T-helper 2 cell (primary cell): ENCODE measurements around the gene PLEKHN1.

Experiments
- DNase-seq, 5 experiments: peaks; one replicate each; pipeline versions ENCODE4 v3.0.0 to v3.0.0-alpha.2; 2012 to 2022

Gene PLEKHN1

DNA sequence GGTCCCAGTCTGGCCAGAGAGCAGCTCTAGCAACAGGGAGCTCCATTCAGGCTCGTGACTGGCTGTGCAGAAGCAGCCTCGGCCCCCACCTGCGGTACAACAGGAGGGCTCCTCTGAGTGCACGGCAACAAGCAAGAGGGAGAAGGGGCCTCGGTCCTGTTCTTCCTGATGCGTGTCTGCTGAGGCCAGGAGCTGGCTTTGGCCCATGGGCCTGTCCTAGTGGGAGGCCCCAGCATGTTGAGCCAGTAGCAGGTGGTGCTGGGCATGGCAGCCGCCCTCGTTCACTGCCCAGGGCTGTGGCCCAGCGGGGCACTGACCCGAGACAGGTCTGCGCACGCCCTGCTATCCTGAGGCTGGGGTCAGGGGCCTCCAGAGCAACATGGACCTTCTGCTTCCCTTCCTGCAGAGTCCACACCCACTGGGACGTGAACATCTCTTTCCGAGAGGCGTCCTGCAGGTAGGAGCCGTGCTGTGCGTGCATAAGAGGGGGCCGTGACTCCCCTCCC, 35.6 kb upstream of the PLEKHN1 start:
- DNase-seq: no peak

DNA sequence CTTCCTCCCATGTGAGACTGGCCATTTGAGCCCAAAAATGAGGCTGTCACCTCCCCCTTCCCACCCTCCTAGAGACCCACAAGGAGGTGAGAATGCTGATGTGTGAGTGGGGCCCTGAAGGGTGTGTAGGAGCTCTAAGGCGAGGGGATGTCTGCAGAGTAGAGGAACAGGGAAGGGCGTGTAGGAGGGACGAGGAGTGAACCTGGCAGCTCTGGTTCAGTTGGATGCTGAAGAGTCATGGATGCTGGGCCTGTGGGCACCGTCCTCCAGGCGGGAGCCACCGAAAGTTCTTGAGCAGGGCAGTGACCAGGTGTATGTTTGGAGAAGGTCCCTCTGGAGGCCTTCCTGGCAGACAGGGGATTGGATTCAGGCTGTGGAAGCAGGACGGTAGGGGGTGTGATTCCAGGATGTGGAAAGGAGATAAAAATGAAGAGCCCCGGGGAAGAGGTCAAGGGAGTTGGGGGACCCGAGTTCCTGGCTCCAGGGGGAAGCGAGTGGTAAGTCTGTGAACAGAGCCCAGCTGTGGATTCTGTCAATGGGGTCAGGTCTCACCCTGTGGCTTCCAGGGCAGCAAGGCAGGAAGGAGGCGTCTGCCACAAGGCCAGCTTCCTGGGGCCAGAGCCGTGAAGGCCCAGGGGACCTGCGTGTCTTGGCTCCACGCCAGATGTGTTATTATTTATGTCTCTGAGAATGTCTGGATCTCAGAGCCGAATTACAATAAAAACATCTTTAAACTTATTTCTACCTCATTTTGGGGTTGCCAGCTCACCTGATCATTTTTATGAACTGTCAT, 34.7 kb upstream of the PLEKHN1 start:
- DNase-seq: no peak

DNA sequence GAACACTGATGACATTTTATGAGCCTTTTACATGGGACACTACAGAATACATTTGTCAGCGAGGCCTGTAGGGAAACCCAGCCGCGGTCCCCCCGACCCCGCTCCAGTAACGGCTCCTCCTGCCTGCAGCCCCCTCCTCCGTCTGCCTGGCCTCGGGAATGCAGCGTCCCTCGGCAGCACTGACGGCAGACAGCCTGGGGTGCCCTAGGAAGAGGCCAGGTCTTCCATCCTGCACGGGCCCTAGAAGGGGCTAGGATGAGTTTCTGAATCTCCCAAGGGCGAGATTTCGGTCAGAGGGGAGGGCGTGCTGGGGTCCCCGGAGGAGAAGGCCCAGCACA, 34.1 kb upstream of the PLEKHN1 start:
- no peak for DNase-seq

DNA sequence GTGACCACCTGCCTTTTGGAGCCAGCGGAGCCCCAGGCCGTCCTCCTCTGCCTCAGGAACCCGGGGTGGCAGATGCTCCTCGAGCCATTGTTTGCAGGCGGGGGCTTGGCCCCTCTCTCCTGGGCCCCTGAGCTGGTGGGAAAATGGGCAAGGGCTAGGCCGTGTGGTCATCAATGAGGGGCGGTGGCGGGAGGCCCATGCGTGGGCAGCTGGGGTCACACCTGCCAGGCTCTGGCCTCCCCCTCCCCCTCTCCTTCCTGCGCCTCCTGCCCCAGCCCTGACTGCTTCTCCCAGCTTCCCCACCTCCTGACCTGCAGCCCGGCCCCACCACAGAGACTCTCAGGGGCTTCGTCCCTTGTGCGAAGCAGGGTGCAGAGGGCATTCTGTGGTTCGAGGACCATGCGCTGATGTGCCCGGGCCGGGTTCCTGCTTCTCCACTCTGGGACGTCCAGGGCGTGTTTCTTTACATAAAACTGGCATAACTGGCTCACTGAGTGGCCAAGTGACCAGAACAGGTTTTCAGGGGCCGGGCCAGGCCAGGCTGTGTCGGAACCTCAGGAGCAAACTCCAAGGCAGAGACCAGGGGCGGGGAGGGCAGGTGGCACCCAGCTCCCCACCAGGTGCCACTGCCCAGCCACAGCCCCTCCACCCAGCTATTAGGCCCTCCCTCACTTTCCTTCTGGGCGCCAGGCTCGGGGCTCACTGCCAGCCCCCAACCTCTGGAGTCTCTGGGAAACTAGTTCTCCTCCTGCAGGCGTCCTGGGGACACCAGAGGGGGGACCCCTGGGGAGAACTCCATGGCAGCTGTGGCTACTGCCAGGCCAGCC, 33.3 kb upstream of the PLEKHN1 start:
- no peak for DNase-seq

DNA sequence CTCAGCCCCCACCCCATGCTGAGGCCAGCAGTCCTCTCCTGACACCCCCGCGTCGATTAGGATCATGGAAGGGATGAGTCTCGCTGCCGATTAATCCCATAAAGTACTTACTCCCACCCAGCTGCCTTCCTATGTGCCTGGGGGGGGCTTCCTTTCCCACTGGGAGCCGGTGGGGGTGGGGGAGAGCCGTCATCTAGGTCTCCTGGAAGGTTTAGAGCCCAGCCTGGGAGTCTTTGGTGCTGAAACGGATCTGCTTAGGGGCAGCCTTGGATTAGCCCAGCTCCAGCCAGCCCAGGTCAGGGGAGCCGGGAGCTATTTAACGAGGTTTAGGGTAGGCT, 32.7 kb upstream of the PLEKHN1 start:
- no peak for DNase-seq

DNA sequence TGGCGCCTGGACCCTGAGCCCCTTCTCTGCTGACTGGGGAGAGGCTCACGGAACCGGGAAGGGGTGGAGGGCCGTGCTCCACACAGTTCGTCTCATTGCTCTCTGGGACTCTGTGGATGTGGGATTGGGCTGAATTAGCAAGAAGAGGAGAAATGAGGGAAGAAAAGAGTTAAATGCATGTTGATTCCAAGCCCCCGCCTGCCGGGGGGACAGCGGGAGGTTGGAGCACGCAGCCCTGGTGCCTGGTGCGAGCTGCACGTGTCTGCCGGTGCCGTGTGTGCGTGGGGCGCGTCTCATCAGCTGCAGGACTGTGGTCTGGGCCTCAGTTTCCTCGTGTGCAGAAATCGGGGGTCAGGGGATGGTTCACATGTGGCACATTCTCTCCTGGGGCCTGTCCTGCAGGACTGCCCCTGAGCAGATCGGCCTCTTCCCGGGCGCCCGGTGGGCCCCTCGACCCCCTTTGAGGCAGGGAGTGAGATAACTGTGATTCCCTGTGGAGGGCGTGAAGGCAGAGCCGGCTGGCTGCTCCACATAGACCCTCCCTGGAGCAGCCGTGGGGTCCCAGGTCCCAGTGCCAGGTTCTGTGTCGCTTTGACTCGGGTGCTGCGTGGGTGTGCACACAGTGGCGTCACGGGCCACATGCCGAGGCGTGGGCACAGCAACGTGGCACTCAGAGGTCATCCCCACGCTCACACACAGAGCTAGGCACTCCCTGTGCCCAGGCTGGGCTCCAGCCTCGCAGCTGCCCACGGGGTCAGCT, 31.1 kb upstream of the PLEKHN1 start:
- DNase-seq: no peak

DNA sequence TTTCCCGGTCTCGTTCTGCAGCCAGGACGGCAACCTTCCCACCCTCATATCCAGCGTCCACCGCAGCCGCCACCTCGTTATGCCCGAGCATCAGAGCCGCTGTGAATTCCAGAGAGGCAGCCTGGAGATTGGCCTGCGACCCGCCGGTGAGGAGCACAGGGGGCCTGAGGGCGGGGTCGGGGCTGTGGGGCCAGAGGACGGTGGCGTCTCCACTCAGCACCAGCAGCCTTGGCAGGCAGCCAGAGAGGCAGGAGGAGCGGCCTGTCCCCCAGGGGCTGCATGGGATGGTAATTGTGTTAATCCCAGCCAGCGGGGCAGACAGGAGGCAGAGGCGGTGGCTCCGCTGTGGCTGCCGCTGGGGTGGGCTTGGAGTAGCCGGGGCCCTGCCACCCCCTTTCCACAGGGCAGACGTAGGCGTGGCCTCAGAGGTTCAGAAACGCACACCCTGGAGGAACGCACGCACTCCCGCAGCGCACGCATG, 30.5 kb upstream of the PLEKHN1 start:
- no peak for DNase-seq

DNA sequence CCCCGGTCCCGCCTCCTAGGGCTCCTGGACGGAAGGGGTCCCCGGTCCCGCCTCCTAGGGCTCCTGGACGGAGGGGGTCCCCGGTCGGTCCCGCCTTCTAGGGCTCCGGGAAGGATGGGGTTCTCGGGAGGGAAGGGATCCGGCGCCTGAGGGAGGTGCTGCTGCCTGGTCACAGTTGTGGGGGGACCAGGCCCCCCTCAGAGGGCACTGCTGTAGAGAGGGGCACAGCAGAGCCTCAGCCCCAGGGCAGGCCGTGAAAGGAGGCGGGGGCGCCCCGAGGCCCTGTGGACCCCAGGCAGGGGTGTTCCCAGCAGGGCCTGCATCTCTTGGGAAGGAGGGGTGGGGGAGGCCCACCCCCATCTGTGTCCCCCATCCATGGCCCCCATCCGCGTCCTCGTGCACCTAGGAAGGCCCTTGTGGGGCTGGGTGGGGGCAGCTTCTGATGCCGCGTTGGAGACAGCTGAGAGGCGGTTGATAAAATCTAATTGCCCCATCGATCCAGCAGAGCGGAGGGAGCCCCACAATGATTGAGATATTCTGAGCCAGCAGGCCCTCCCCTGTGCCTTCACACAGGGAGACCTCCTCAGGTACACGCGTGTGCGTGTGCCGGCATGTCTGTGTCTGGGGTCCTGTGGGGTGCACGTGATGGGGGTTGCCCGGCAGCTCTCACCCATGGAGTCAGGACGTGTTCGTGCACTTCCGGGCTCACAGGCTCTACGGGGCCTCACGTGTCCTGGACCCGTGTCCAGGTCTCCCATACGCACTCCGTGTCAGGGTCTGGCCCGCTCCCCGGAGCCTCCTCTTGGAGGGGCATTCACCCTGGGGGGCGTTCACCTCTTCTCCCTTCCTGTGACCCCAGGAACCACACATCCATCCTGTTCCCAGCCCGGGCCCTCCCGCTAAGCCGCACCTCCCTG, 29.7 kb upstream of the PLEKHN1 start:
- no peak for DNase-seq

DNA sequence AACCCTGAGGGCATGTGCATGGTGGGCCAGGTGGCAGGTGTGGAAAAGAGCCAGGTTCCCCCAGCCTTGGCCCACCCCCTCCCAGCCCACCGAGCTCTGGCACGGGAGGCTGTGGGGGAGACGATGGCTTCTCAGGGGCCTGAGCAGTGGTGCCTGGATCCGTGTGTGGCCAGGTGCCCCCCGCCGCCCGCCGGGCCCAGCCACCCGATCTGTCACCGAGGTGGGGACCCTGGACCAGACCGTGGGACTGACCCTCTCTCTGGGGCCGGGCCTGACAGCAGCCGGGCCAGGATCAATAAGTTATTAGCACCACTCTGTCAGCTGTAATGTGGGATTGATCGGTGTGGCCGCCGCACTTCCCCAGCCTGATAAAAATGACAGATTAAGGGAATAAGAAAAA, 28.8 kb upstream of the PLEKHN1 start:
- no peak for DNase-seq

DNA sequence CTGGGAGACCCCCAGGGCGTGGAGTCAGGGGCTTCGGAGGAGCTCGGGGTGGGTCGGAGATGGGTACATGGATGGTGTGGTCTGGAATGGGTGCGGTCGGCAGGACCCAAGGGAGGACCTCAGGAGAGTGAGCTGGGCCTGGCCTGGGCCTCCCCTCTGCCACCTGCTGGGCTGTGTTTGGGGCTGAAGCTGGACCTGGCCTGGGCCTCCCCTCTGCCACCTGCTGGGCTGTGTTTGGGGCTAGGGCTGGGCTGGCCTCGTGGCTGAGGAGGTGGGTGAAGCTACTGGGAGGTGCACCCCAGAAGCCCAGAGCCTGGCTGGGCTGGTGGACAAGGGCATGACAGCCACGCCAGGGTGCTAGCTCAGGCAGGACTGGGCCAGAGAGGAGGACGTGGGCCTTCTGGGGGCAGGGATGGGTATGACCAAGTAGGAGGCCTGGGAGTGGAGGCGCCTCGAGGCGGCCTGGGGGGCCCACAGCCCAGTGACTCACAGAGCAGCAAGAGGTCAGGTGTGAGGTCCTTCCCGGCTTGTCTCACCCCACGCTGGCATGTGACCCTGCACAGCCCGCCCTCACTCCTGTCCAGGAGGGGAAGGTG, 28.1 kb upstream of the PLEKHN1 start:
- DNase-seq: no peak

DNA sequence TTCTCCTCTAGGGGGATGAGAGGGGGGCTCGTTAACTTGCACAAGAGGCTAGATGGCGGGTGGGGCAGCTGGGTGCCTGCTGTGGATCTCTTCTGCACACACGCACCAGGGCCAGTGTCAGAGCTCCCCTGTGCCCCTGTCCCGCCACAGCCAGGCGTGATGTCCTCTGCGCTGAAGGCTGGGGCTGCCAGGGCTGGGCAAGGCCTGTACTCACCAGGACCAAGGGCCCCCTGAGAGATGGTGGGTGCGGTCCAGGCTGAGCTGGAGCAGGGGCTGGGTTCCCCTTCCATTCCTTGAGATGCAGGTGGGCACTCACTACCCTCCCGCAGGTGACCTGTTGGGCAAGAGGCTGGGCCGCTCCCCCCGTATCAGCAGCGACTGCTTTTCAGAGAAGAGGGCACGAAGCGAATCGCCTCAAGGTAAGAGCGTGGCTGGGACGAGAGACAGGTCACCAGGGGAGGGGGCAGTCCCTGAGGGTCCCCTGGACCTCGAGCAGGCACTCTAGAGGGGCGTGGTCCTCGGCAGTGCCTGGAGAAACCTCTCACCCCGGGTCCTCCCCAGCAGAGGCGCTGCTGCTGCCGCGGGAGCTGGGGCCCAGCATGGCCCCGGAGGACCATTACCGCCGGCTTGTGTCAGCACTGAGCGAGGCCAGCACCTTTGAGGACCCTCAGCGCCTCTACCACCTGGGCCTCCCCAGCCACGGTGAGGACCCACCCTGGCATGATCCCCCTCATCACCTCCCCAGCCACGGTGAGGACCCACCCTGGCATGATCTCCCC, 27.4 kb upstream of the PLEKHN1 start:
- no peak for DNase-seq

DNA sequence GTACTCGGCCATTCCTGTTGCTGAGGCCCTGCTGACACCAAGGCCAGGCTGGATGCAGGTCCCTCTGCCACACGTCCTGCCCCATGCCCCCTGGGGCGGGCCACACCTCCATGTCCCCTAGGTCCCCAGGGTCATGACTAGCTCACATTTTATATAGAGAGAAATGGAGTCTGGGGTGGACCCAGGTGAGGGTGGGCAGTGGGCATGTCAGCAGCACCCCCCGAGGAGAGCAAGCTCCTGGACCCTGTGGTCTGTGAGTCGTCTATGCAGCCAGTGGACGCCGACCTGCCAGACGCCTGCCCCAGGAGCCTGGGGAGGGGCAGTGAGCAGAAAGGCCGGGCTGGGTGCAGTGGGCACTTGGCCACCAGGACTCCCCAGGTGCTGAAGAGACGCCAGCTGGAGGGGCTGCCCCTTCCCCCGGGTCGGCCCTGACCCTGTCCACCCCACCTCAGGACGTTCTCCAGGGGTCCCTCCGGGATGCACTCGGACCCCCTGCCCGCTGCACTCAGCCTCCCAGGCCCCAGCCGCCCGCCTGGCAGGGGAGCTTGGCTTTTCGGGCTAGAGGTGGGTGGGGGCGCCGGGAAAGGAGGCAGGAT, 26.7 kb upstream of the PLEKHN1 start:
- no peak for DNase-seq

DNA sequence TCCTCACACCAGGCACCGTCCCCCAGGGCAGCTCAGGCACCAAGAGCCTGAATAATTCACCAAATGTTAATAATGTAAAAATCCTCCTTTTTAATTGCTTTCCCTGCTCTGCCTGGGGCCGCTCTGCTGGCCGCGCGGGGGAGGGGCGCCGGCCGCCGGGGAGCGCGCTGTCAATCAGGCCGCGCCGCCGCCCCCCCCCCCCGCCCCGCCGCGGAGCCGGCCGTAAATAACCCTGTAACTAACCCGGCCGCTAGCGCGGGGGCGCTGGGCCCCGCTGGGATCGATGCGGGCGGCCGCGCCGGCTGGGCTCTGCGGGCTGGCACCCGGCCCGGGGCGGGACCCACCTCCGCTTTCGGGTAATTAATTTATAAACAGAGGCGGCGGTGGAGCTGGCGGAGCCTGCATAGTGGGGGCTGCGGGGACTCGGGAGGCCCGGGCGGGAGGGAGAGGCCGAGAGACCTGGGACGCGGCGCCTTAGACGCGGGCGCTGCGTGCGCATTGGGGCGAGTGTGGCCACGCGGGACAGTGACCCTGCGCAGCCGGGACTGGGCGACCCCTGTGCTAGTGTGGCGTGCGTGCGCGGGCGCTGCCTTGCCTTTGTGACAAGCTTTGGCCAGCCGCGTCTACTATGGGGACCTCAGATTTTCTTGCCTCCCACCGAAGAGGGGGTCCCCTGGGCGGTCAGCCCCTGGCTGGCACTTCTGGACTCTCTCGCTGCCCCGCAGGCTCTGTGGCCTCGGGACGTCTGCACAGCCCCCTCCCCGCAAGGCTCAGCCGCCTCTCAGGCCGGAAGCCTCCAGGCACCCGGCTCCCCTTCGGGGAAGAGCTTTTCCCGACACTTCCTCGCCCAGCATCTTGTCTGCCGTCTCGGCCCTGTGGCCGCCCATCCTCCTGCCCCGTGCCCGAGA, 25.9 kb upstream of the PLEKHN1 start:
- no peak for DNase-seq

DNA sequence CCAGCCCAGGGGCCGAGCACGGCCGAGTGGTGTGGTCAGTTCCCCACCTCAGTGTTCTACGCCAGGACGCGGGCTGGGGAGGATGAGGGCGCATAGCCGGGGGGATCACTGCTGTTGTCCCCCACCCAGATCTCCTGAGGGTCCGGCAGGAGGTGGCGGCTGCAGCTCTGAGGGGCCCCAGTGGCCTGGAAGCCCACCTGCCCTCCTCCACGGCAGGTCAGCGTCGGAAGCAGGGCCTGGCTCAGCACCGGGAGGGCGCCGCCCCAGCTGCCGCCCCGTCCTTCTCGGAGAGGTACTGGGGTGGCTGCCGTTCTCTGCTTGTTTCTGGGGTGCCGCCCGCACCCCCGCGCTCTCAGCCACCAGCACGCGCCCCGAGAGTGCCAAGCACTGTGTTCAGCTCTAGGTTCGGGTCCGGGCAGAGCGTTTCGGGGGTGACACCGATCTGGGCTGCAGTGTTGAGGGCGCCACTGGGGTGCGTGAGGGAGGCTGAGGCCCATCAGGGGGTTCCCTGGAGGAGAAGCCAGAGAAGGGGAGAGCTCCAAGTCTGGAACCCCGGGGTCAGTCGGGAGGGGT, 25.2 kb upstream of the PLEKHN1 start:
- no peak for DNase-seq

DNA sequence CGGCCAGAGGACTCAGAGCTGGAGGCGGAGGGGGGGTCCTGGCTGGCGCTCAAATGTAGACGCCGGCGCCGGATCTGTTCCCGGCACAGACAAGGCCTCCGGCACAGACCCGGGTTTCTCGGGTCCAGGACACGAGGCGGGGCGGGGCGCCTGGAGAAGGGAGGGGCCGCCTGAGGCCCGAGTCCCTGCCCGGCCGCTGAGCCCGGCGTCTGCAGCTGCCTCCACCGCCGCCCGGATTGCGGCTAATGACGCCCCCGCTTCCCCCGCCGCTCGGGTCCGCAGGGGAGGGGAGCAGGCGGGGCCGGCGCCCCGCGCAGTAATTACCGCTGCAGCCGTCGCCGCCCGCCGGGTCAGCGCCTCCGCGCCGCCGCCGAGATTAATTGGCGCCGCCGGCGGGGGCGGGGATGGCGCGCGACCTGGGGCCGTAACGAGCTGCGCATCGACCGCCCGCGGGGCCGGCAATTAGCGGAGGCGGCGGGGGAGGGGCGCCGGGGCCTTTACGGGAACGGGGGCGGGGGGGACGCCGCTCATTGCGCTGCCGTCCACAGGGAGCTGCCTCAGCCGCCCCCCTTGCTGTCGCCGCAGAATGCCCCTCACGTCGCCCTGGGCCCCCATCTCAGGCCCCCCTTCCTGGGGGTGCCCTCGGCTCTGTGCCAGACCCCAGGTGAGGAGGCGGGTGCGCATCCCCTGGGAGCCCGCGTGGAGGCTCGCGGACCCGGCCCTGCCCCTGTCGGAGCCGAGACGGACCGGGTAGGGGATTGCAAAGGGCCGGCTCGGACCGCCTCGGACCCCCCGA, 24.5 kb upstream of the PLEKHN1 start:
- no peak for DNase-seq

DNA sequence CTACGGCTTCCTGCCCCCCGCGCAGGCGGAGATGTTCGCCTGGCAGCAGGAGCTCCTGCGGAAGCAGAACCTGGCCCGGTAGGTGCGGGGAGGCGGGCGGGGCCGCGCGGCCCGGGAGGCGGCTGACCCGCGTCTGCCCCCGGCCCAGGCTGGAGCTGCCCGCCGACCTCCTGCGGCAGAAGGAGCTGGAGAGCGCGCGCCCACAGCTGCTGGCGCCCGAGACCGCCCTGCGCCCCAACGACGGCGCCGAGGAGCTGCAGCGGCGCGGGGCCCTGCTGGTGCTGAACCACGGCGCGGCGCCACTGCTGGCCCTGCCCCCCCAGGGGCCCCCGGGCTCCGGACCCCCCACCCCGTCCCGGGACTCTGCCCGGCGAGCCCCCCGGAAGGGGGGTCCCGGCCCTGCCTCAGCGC, 23.9 kb upstream of the PLEKHN1 start:
- no peak for DNase-seq

DNA sequence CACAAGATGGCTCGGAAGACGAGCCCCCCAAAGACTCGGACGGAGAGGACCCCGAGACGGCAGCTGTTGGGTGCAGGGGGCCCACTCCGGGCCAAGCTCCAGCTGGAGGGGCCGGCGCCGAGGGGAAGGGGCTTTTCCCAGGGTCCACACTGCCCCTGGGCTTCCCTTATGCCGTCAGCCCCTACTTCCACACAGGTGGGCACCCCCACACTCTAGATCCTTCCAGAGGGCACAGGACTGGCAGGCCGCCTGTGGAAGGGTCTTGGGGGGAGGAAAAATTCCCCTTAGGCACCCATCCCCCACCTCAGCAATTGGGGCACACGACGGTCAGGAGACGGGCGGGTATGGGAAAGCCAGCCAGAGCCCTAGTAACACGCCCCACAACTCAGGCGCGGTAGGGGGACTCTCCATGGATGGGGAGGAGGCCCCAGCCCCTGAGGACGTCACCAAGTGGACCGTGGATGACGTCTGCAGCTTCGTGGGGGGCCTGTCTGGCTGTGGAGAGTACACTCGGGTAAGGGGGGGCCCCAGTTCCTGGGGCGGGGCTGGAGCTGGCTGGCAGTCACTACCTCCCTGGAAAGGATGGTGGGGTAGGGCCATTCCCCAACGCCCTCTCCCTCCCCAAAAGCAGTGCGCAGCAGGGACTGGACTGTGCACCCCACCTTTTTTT, 23.3 kb upstream of the PLEKHN1 start:
- DNase-seq: no peak
